Kidney (tissue), 14 donors: ENCODE results near the gene TMEM220. TPM values are rescaled to one million over a fixed set of nuclear protein-coding genes. Genes with fewer than 3 reads are reported as not detected.

Experiments used
- DNase-seq, 5 donors: peaks; one replicate each; pipeline ENCODE4 v3.0.0-alpha.2; 2013 to 2020
- FAIRE-seq: peaks from 2 replicates; lab custom pipeline; 2012; peaks lifted over from hg19 to GRCh38; lab: Jason Lieb, UNC
- H3K27ac ChIP-seq, 2 donors: one replicate each; pipeline ENCODE4 v1.7.0; 2013; ENCODE audit warnings: low read depth in 2 of 2, low read length in 2 of 2, inconsistent platforms in 1 of 2
- H3K27me3 ChIP-seq: one replicate; pipeline ENCODE4 v1.7.1; 2013; ENCODE audit warnings: low read length, inconsistent platforms; ENCODE audit not compliant: control insufficient read depth, insufficient read depth
- H3K36me3 ChIP-seq, 3 donors: one replicate each; pipeline versions ENCODE4 v1.7.0 to v1.7.1; 2013; ENCODE audit warnings: low read length in 3 of 3, control low read depth in 1 of 3, inconsistent platforms in 1 of 3; ENCODE audit not compliant: insufficient read depth in 3 of 3, control insufficient read depth in 2 of 3
- H3K4me1 ChIP-seq, 3 donors: one replicate each; pipeline versions ENCODE4 v1.7.0 to v1.7.1; 2013; ENCODE audit warnings: low read length in 3 of 3, inconsistent platforms in 1 of 3, low read depth in 1 of 3; ENCODE audit not compliant: control insufficient read depth in 2 of 3, insufficient read depth in 2 of 3
- H3K4me3 ChIP-seq, 3 donors: one replicate each; pipeline versions ENCODE4 v1.7.0 to v1.8.1; 2013; ENCODE audit warnings: low read length in 3 of 3, control low read depth in 1 of 3, inconsistent platforms in 1 of 3
- H3K9ac ChIP-seq, 3 donors: one replicate each; pipeline versions ENCODE4 v1.7.0 to v1.7.1; 2013; ENCODE audit warnings: low read length in 3 of 3, control low read depth in 1 of 3, inconsistent platforms in 1 of 3
- H3K9me3 ChIP-seq, 3 donors: one replicate each; pipeline versions ENCODE4 v1.7.0 to v1.7.1; 2013; ENCODE audit warnings: low read length in 3 of 3, control low read depth in 1 of 3, inconsistent platforms in 1 of 3; ENCODE audit not compliant: control insufficient read depth in 2 of 3, insufficient read depth in 1 of 3
- CTCF ChIP-seq: IDR thresholded peaks from 3 replicates; pipeline ENCODE4 v1.5.1; 2012; ENCODE audit warnings: mild to moderate bottlenecking, moderate library complexity, borderline replicate concordance; ENCODE audit not compliant: insufficient read depth; ENCODE audit errors: extremely low read depth
- intact Hi-C: fragments of 100-400 bp; cut with DNase I; formaldehyde crosslinking; loops from one replicate; pipeline ENCODE4 v1.11.1; 2022
- polyA plus RNA-seq: library from polyadenylated mRNA; stranded (reverse); fragments of 350-450 nt; fragmentation: Illumina TruSeq; extraction: RNeasy Lipid Tissue Mini Kit (QIAGEN cat#74804); gene quantifications from one replicate; pipeline ENCODE4 v1.2.3, GENCODE V29; 2014; ENCODE audit warnings: low read depth, low replicate concordance; ENCODE audit not compliant: insufficient read depth
- total RNA-seq: library from RNA; stranded (reverse); fragmentation: NEBNext Ultra II Directional; extraction: Animal tissue kit (Norgen Biotek cat#: 25700); gene quantifications from one replicate; pipeline ENCODE4 v1.2.1, GENCODE V29; 2021
- donor health status: control.
- donor health status: control.
- donor health status: control.
- donor health status: control.
- donor health status: control.
- donor health status: DM: yes; HTN: yes; CAD: no.
- donor health status: Normal renal cell carcinoma (clear cell type).

The TMEM220 gene
- total and polyA plus RNA-seq, 2 donors from 2014 or later = 13.3 to 16.4 TPM

DNA sequence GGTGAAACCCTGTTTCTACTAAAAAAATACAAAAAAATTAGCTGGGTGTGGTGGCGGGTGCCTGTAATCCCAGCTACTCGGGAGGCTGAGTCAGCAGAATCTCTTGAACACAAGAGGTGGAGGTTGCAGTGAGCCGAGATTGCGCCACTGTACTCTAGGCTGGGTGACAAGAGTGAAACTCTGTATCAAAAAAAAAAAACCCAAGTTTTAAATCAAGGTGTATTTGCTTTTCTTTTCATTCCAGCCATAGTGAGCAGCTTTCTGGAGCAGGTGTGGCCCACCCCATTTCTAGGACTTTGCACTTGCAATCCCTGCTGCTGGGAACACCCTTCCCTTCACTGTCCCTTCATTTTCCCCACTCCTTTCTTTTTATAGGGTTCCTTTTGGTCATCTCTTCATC is 45.2 kb upstream of the TMEM220 start:
- no peak for TF ChIP-seq CTCF
- peaks cover 0 to 5% (median 0%) of the 10 kb centered on the region in 3 donors for H3K9me3 ChIP-seq
- H3K4me1 ChIP-seq = no peaks in the 10 kb centered on the region
- intact Hi-C loops = no loop called here
- H3K36me3 ChIP-seq = no peaks in the 10 kb centered on the region
- H3K4me3 ChIP-seq = no peak overlapping the region
- no peak overlapping the region for H3K9ac ChIP-seq
- no peak for FAIRE-seq
- no peak for DNase-seq
- H3K27me3 ChIP-seq = no peaks in the 10 kb centered on the region
- no peak overlapping the region for H3K27ac ChIP-seq

DNA sequence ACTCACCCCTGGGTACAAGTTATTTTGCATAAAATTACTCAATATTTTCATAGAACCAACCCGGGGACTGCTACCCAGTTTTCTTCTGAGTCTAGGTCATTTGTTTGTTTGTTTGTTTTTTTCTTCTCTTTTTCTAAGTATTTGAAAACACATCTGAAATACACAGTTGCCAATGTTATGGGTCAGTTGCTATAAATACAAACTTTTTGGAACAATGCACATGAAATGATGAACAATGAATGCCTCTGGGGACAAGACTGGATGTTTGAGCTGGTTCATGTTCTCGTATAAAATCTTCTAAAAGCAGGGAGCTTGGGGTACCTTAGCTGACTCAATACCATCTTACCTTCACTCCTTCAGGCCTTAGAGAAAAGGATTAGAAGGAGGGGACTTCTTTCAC is 43.6 kb upstream of the TMEM220 start:
- H3K4me1 ChIP-seq = no peaks in the 10 kb centered on the region
- H3K4me3 ChIP-seq = no peak overlapping the region
- FAIRE-seq = no peak
- DNase-seq = no peak
- H3K27ac ChIP-seq = no peak overlapping the region
- intact Hi-C loops = no loop called here
- H3K9me3 ChIP-seq = peaks cover 0 to 5% (median 0%) of the 10 kb centered on the region in 3 donors
- H3K36me3 ChIP-seq = no peaks in the 10 kb centered on the region
- no peak overlapping the region for H3K9ac ChIP-seq
- TF ChIP-seq CTCF = no peak
- no peaks in the 10 kb centered on the region for H3K27me3 ChIP-seq

DNA sequence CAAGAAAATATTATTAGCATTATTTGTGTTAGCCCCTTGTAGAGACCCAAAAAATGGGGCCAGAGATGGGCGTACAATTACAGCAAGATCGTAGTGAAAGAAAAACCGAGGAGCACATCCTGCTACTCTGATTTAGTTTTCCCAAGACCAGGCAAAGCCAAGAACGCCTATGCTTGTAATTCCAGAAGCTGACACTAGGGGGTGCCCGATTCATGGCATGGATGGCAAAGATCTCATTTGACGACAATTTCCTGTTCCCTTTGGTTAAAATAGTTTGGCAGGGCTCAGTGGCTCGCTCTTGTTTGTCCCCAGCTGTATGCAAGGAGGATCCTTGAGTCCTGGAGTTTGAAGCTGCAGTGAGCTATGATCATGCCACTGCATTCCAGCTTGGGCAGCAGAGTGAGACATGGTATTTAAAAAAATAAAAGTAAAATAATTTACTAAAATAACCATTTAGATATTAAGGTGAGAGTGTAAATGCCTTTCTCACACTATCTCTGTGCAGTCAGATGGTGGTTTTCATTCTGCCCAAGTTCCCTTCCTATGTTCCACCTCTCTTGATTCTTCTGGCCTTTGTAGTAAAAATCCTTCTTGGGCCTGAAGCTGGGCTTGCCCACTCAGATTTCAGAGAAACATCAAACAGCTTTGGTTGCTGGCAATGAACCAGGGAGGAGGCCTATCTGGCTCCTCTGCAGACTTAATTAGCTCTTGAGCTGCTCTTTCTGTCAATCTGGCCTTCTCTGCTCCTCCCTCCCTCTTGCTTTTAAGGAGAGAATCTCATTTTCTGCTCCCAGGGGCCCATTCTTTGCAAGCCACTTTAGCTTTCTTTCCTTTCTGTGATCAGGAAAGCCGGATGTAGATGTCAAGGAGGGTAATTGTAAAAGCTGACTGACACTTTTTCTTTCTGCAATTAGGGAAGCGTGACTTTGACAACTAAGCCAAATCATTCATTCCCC is 42.9 kb upstream of the TMEM220 start:
- intact Hi-C loops = no loop called here
- Histone ChIP-seq H3K36me3 (no peaks in the 10 kb centered on the region), H3K4me3 (no peak overlapping the region), H3K27ac (no peak overlapping the region), H3K9me3 (peaks cover 0 to 5% (median 0%) of the 10 kb centered on the region in 3 donors), H3K9ac (no peak overlapping the region), H3K27me3 (no peaks in the 10 kb centered on the region), H3K4me1 (no peaks in the 10 kb centered on the region)
- DNase-seq (peak in 4 of 5 donors; percentile 53 to 81 (median 72)), FAIRE-seq (no peak)
- peak; percentile 57 for TF ChIP-seq CTCF
